GM18498 (cell line): ENCODE data around the gene MTRF1.

ENCODE experiments used
- ATAC-seq: cut with Tn5 transposase; IDR thresholded peaks from one replicate; pipeline ENCODE4 v1.9.1; 2021; ENCODE audit warnings: mild to moderate bottlenecking, moderate library complexity; ENCODE audit not compliant: unreplicated experiment

Gene MTRF1, protein sequence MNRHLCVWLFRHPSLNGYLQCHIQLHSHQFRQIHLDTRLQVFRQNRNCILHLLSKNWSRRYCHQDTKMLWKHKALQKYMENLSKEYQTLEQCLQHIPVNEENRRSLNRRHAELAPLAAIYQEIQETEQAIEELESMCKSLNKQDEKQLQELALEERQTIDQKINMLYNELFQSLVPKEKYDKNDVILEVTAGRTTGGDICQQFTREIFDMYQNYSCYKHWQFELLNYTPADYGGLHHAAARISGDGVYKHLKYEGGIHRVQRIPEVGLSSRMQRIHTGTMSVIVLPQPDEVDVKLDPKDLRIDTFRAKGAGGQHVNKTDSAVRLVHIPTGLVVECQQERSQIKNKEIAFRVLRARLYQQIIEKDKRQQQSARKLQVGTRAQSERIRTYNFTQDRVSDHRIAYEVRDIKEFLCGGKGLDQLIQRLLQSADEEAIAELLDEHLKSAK

DNA sequence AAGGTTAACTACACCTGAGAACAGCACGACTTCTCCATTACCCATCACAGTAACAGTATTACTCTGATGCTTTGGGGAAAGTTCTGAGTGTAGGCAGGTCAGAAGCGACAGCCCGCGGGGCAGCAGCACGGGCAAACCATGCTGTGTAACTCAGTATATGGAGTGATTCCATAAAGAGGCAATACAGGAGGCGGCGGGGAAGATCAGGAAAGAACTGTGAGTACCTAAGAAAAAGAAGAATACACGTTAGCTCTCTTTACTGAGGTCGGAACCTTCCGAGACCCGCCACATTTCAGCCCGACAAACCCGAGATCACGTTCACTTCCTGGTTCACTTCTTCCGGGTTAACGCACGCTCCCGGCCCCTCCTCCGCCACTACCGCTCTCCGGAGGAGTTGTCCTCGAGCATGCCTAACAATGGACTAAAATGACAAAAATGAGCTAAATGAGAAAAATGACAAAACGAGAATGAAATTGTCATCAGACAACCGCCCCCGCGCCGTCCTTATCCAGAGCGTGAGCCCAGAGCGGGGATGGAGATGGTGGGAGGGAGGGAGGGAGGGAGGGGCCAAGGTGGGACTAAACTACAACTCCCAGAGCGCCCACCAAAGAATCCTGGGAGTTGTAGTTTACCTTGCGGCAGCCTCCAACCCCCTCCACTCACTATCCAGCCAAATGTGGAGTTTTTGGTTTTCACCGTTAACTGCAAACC lies at the start of gene MTRF1:
TSS of gene MTRF1 (minus strand) at position 316 of the 711 bp plus-strand sequence. CDS start 2,669 bp downstream, outside the sequence.
- peak; percentile 96 for ATAC-seq

DNA sequence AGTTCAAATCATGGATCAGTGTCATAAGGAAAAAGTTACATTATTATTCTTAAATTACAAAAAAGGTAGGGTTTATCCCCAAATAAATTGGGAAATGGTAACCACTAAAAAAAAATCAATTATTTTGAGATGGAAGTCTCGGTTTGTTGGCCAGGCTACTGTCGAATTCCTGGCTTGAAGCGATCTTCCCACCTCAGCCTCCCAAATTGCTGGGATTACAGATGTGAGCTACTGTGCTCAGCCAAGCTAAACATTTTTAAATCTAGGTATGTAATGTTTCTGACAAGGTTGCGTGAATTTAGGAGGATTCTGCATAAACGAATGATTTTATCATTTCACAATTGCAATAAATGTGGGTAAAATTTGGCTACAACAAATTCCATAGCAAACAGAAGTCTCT lies 49.7 kb upstream of the MTRF1 start:
- no peak for ATAC-seq

DNA sequence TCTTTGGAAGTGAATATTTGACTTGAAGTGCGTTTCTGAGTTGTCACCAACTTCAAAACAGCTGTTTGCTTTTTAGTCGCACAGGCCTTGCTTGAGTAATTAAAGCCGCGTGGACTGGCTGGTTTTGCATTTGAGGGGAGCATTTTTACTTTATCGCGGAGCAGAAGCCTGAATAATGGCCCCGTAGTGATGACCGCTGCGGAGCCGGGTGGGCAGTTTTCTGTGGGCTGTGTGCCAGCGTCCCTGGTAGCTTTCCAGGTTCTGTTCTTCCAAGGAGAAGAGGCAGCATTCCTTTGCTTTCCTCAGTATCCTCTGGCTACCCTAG lies 48.8 kb upstream of the MTRF1 start:
- peak; percentile 15 for ATAC-seq

DNA sequence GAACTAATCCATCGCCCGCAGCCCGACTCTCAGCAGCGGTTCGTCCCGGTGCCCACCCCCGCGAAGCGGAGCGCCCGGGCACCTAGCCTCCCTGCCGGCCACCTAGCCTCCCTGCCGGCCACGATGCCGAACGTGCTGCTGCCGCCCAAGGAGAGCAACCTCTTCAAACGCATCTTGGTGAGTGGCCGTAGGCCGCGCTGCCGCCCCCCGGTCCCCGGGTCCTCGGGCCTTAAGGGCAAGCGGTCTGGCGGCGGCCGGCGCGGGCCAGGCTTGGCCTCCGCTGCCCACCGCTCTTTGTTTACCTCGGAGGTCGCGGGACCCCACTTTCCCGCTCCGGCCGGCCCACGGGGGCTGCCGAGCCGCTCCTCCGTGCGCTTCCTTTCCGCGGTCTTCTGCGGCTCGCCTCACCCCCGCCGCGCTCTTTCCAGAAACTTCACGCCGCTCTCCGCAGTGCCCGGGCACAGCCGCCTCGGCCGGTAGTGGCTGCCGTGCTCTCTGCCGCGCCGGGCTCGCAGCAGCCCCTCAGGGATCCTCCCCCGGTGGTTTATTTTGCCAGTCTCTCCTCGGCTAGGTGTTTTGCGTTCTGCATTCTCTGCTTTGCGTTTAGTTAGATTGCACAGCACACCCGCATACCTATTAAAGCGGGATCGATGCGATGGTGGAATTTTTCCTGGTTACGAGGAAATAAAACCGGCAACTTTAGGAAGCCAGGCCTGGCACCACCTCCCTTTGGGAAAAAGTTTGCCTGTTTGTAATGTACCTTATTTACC lies 48.2 kb upstream of the MTRF1 start:
- peak; percentile 62 for ATAC-seq

DNA sequence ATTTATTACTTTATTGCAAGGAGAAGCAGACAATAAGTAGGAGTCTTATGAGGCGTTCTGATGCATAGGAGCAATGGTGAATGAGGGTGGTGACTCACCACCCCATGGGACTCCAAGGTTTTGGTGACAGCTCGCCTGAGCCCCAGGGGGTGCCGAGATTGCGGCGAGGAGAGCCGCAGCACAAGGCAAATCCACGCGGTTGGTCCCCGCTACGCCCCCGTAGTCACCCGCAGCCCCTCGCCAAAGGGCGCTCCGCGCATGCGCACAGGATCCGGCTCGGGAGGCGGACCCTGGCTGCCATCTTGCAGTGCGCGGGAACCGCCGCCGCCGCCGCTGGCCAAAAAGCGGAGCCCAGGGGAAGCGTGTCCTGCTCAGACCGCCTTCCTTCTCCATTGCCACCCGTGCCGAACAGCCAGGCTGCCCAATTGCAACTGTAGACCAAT lies 47.6 kb upstream of the MTRF1 start, which contains the start of gene NAA16:
TSS of gene NAA16 (plus strand) at position 305 of the 443 bp plus-strand sequence. CDS start 262 bp downstream, outside the sequence.
- peak; percentile 72 for ATAC-seq

DNA sequence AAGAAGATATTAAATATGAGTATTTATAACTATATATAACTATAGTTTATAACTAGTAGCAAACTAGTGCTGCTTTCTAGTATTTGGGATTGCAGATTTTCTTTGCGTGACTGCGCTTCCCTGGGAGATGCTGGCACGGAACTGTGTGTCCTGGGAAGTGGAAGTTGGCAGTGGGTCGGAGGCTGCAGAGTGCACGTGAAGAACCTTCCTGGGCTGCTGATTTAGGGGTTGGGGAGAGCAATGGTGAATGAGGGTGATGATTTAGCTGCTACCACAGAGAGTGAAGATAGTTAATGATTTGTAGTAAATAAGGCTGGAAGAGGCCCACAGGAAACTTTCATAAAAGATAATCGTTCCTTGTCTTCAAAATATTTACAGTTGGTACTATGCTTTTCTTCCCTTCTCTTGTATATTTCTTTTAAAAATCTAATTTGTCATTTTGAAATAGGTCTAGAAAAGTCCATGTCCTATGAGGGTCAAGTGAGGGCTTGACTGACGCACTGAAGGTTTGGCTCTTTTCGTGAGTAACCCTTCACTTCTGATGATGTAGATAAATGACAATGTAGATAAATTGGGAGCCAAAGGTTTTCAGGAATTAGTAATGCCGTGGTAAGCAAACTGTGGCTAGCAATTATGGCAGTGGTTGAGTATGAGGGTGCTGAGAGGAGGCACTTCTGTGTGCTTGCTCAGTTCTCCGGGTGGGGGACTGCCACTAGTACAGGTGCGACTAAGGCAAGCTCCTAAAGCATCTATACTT lies 44.7 kb upstream of the MTRF1 start:
- ATAC-seq, result no peak

DNA sequence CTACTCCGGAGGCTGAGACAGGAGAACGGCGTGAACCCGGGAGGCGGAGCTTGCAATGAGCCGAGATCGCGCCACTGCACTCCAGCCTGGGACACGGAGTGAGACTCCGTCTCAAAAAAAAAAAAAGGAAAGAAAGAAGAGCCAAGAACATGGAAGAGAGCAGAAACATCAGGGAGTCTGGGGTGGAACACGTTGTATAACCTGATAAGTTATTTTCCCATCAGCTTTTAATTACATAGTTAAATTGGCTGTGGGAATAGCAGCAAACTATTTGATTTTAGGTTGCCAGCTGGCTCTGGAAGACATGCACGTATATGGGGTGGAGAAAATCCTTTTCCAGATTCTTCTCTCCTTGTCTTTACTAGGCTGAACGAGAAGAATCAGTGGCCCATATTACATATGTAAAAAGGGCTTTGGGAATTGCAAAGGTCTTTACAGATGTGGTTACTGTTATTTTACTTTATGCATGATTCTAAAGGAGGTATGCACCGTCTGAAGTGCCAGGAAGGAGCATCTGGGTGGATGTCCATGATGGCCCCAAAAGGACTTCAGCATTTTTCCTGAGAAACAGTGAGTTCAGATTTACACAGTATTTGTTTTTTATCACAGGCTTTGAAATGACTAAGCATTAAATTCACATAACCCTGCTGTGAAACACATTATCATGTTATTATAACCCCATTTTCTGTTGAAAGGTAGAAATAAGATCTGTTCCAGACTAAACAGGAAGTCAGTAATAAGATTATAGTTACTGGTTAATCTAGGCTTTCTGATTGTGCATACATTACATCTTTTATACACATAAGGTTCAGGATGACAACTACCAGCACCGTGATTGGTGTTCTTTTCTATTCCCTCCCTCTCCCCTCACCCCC lies 43.1 kb upstream of the MTRF1 start:
- no peak for ATAC-seq

DNA sequence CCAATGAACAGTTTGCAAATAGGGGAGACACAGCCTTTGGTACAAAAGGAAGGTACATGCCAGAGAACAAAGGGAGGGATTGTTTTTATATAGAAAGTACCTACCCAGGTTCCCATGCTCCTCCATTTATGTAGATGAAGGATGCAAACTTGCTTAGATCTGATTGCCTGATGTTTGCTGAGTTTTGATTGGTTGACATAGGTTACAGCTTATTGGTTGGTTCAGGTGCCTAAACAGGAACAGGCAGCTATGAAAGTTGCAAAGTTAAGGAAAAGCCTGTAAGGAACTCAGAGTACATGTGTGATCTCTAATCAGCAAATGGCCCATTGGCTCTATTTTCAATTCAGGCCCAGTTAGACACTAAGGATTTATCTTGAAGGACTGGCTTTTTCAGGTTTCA lies 41.2 kb upstream of the MTRF1 start:
- no peak for ATAC-seq

DNA sequence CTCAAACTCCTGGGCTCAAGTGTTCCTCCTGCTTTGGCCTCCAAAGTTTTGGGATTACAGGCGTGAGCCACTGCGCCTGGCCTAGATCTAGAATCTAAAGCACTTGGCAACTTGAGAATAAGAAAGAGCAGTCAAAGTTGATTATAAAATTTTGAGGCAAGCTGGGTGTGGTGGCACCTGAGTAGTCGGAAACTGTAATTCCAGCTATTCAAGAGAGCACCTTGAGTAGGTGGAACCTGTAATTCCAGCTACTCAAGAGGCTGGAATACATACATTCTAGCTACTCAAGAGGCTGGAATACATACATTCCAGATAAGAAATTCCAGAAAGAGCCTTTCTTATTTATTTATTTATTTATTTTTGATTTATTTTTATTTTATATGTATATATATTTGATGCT lies 39.4 kb upstream of the MTRF1 start:
- no peak for ATAC-seq

DNA sequence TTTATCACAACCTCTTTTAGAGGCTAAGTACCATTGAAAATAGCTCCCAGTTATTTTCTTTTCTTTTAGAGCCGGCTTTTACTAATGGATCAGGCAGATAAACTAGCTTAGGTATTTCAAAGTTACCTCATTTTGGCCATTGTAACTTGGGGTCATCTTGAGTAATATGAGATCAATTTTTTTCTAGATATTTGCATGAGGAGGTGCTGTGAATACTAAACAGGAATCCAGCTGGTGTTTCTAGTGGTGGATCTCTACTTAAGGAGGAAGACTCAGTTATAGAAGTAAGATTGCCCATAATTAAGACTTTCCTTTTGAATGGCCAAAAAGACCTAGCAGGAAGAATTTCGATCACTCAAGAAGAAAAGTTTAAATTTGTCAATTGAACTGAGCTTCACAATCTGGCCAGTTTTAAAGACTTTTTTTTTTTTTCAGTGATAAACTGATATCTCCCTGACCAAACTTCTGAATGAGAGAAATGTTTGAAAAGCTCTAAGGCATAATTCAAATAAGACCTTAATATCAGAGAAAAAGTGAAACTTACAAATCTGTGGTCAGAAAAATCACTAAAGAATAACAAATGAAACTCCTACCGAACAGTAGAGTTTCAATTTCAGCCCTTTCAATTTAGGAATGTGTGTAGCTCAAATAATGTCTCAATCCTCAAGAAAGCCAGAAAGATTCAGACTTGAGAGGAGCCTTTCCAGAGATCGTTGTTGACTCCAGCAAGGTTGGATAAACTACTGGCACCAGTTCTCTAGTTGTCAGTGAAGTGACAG lies 36.1 kb upstream of the MTRF1 start:
- peak; percentile 48 for ATAC-seq

DNA sequence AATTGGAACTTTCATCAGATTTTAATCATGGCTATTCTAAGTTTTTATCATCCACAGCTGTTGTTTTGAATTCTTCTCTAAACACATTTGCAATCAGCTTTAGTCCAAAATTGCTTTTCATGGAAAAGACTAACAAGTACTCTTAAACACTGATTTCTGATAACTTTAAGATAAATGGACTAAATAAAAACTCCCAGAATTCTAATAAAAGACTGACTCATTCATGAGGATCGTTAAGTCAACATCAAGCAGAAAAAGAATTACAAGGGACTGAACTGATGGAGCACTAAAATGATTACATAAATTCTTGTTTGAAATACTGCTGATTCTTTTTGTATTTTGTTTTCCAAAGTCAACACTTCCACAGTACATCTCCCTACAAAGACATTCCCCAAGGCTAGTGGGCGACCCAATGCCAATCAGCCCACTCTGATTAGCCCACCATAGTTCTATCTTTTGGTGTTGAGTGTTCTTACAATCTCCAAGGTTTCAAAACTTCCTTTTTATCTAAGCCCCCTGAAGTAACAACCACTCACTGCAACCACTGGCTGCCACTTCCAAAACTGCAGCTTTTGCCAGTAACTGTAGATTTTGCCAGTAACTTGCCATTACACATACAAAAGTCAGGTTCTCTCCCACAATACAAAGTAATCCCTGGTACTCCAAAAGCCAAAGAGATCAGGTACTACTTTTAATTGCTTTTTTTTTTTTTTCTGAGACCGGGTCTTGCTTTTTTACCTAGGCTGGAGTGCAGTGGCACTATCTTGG lies 33.7 kb upstream of the MTRF1 start:
- ATAC-seq, result no peak

DNA sequence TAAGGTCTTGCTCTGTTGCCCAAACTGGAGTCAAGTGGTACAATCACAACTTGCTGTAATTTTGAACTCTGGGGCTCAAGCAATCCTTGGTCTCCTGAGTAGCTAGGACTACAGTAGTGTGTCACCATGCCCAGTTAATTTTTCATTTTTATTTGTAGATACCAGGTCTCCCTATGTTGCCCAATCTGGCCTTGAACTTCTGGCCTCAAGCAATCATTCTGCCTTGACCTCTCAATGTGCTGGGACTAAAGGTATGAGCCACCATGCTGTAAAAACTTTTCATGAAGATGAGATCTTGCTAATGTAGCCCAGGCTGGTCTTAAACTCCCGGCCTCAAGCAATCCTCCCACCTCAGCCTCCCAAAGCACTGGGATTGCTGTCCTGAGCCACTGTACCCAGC lies 32.6 kb upstream of the MTRF1 start:
- no peak for ATAC-seq

DNA sequence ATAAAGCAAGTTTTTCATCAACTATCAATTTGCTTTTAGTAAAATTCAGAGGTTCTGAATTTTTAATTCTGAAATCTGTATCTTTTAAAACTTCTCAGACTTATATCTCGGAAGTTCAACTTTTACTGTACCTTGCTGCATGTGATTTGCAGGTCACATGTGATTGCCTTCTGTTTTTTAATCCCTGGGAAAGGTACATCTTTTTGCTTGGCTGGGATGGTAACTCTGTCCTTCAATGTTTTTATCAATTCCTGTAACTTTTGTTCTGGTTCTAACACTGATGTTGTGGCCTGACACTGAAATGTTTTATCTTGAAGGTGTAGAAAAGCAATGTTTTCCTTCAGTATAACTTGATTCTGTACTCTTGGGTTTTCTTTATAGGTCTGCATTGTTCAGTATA lies 31.5 kb upstream of the MTRF1 start:
- no peak for ATAC-seq

DNA sequence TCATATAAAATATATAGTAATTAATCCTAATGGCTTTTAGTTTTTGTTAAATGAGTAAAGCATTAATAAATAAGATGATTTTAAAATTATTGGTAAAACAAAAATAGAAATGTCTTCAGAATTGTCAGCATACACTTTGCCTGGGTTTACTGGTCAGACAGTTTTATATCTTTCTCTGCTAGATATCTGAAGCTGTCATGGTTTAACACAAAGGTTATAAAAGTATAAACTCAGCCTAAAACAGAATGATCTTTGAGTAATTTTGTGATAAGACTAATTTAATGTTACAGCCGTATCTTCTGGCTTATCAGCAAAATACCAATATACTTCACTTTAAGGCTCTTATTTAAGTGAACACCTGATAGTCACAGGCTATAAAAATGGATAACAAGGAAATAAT lies 29.9 kb upstream of the MTRF1 start:
- ATAC-seq, result no peak

DNA sequence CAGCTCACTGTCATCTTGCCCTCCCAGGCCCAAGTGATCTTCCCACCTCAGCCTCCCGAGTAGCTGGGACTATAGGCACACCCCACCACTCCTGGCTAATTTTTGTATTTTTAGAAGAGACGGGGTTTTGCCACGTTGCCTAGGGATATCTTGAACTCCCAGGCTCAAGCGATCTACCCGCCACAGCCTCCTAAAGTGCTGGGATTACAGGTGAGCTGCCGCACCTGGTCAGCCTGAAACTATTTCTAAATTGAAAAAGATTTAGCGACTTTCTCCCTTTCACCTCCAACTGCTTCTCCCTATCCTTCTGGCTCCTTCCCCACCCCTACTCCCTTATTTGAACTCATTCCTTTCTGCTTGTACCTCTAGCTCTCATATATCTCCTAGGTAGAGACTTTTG lies 27.9 kb upstream of the MTRF1 start:
- ATAC-seq, result no peak

DNA sequence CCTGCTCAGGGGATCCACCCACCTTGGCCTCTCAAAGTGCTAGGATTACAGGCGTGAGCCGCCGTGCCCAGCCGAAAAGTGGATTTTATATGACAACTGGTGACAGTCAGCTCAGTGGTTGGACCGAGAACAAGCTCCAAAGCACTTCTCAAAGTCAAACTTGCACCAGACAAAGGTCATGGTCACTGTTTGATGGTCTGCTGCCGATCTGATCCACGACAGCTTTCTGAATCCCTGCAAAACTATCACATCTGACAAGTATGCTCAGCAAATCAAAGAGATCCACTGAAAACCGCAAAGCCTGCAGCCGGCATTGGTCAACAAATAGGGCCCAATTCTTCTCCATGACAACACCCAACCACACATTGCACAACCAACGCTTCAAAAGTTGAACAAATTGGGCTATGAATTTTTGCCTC lies 26.1 kb upstream of the MTRF1 start:
- no peak for ATAC-seq

DNA sequence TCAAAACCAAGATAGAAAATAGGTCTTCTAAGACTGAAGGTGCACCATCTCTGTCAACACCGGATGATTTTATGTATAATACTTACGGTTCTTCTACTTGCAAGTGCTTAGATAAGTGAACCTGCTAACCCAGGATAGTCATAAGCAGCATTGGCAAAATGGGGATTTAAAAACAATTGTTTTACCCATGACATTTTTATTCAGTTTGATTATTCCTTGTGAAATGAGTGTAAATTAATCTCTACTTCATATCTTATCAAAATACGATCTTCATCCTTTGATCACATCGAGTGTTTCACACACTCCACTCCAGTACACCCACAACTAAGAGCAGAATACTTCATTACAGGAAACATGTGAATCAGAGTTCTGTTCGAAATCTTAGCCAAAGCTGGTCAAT lies 23.0 kb upstream of the MTRF1 start:
- ATAC-seq, result no peak
